Mesenchymal stem cell (in vitro differentiated cells and primary cell): ENCODE data around the gene ARRDC1.
A peak's percentile ranks its signal among the peaks of the same experiment; 100 is the strongest.

Source experiments
- DNase-seq: peaks from one replicate; pipeline ENCODE4 v3.0.0-alpha.2; 2013
- H2AFZ ChIP-seq: one replicate; pipeline ENCODE4 v1.6.1; 2013; ENCODE audit warnings: low read depth, mild to moderate bottlenecking, control low read depth, inconsistent platforms, low read length, moderate library complexity
- H2AK5ac ChIP-seq: 2 replicates; pipeline ENCODE4 v1.6.1; 2013; ENCODE audit warnings: low read length, moderate library complexity, mild to moderate bottlenecking, inconsistent platforms; ENCODE audit not compliant: severe bottlenecking
- H2BK120ac ChIP-seq: one replicate; pipeline ENCODE4 v1.6.1; 2013; ENCODE audit warnings: low read depth, mild to moderate bottlenecking, inconsistent platforms, low read length, moderate library complexity
- H2BK12ac ChIP-seq, 2 experiments: one replicate each; pipeline ENCODE4 v1.6.1; 2013; ENCODE audit warnings: inconsistent platforms in 2 of 2, low read length in 2 of 2, mild to moderate bottlenecking in 2 of 2, moderate library complexity in 2 of 2, control low read depth in 1 of 2
- H2BK15ac ChIP-seq: one replicate; pipeline ENCODE4 v1.6.1; 2013; ENCODE audit warnings: mild to moderate bottlenecking, low read depth, inconsistent platforms; ENCODE audit not compliant: poor library complexity, severe bottlenecking
- H2BK5ac ChIP-seq: 2 replicates; pipeline ENCODE4 v1.6.1; 2013; ENCODE audit warnings: low read depth, mild to moderate bottlenecking, low read length, control low read depth, inconsistent platforms; ENCODE audit not compliant: poor library complexity, severe bottlenecking
- H3K14ac ChIP-seq, 2 experiments: one replicate each; pipeline ENCODE4 v1.6.1; 2013; ENCODE audit warnings: inconsistent platforms in 2 of 2, low read length in 2 of 2, control low read depth in 1 of 2, mild to moderate bottlenecking in 1 of 2, moderate library complexity in 1 of 2
- H3K18ac ChIP-seq, 2 experiments: one replicate each; pipeline ENCODE4 v1.6.1; 2013; ENCODE audit warnings: inconsistent platforms in 2 of 2, low read length in 2 of 2, control low read depth in 1 of 2, low read depth in 1 of 2, mild to moderate bottlenecking in 1 of 2
- H3K23ac ChIP-seq, 2 experiments: one replicate each; pipeline ENCODE4 v1.6.1; 2013; ENCODE audit warnings: inconsistent platforms in 2 of 2, low read length in 2 of 2, mild to moderate bottlenecking in 2 of 2, moderate library complexity in 2 of 2, control low read depth in 1 of 2
- H3K27ac ChIP-seq: 2 replicates; pipeline ENCODE4 v1.5.1; 2013; ENCODE audit warnings: mild to moderate bottlenecking, moderate library complexity, low read length, control low read depth, inconsistent platforms; ENCODE audit not compliant: poor library complexity, severe bottlenecking
- H3K27me3 ChIP-seq, 2 experiments: 2 replicates each; pipeline versions ENCODE4 v1.6.1 to v1.7.0; 2013; ENCODE audit warnings: low read length in 2 of 2, mild to moderate bottlenecking in 2 of 2, moderate library complexity in 2 of 2, control low read depth in 1 of 2, inconsistent platforms in 1 of 2; ENCODE audit not compliant: control insufficient read depth in 1 of 2, insufficient read depth in 1 of 2
- H3K36me3 ChIP-seq, 2 experiments: 2 replicates each; pipeline versions ENCODE4 v1.6.1 to v1.7.0; 2013; ENCODE audit warnings: low read length in 2 of 2, control low read depth in 1 of 2, inconsistent platforms in 1 of 2, low read depth in 1 of 2, mild to moderate bottlenecking in 1 of 2; ENCODE audit not compliant: insufficient read depth in 2 of 2, control insufficient read depth in 1 of 2
- H3K4ac ChIP-seq, 2 experiments: one replicate each; pipeline ENCODE4 v1.6.1; 2013; ENCODE audit warnings: inconsistent platforms in 2 of 2, low read length in 2 of 2, mild to moderate bottlenecking in 2 of 2, moderate library complexity in 2 of 2, control low read depth in 1 of 2, low read depth in 1 of 2
- H3K4me1 ChIP-seq: 2 replicates; pipeline ENCODE4 v1.6.1; 2013; ENCODE audit warnings: low read depth, low read length, control low read depth; ENCODE audit not compliant: control insufficient read depth, insufficient read depth
- H3K4me2 ChIP-seq: 2 replicates; pipeline ENCODE4 v1.6.1; 2013; ENCODE audit warnings: low read length, mild to moderate bottlenecking, inconsistent platforms; ENCODE audit not compliant: poor library complexity, severe bottlenecking
- H3K4me3 ChIP-seq, 2 experiments: 2 replicates each; pipeline versions ENCODE4 v1.5.1 to v1.7.0; 2013; ENCODE audit warnings: low read length in 2 of 2, mild to moderate bottlenecking in 2 of 2, control low read depth in 1 of 2, low read depth in 1 of 2; ENCODE audit not compliant: insufficient read depth in 1 of 2
- H3K79me1 ChIP-seq: replicated peaks from 2 replicates; pipeline ENCODE4 v1.6.1; 2013; ENCODE audit warnings: mild to moderate bottlenecking, control low read depth, low read length, inconsistent platforms; ENCODE audit not compliant: poor library complexity, severe bottlenecking
- H3K9ac ChIP-seq: 2 replicates; pipeline ENCODE4 v1.7.0; 2013; ENCODE audit warnings: mild to moderate bottlenecking, low read length, moderate library complexity
- H3K9me3 ChIP-seq: 2 replicates; pipeline ENCODE4 v1.7.0; 2013; ENCODE audit warnings: mild to moderate bottlenecking, low read length; ENCODE audit not compliant: control insufficient read depth
- H4K8ac ChIP-seq: one replicate; pipeline ENCODE4 v1.6.1; 2013; ENCODE audit warnings: inconsistent platforms, mild to moderate bottlenecking, low read length, moderate library complexity
- H4K91ac ChIP-seq: one replicate; pipeline ENCODE4 v1.6.1; 2013; ENCODE audit warnings: mild to moderate bottlenecking, low read length, inconsistent platforms
- WGBS: methylation state at CpG from one replicate; pipeline ENCODE4 v1.1.7; 2013; ENCODE audit warnings: mixed read lengths; 5-methylcytosine and 5-hydroxymethylcytosine counted together

Gene ARRDC1

DNA sequence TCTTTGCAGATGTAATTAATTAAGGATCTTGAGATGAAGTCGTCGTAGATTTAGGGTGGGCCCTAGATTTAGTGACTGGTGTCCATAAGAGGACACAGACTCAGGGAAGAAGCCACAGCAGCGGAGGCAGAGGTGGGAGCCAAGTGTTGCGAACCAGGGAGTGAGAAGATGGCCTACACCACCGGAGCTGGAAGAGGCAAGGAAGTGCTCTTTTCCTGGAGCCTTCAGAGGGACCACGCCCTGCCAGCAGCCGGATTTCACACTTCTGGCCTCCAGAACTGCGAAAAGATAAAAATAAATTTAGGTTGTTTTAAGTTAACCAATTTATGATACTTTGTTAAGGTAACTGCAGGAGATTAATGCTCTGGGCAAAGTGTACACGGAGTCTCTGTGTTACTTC, 44.1 kb downstream of the ARRDC1 start:
- no peak overlapping the region for H3K14ac ChIP-seq
- H3K4me3 ChIP-seq = no peak overlapping the region
- 97% methylated on average over 9 of the region's 9 CpGs for WGBS
- no peaks in the 10 kb centered on the region for H3K9me3 ChIP-seq
- peaks cover 17% of the 10 kb centered on the region for H3K79me1 ChIP-seq
- no peak overlapping the region for H2BK120ac ChIP-seq
- no peak overlapping the region for H2BK5ac ChIP-seq
- H3K4me1 ChIP-seq = no peaks in the 10 kb centered on the region
- H3K27me3 ChIP-seq = no peaks in the 10 kb centered on the region
- no peak for DNase-seq
- H4K8ac ChIP-seq = no peak overlapping the region
- no peak overlapping the region for H3K4ac ChIP-seq
- H3K9ac ChIP-seq = no peak overlapping the region
- H2AFZ ChIP-seq = no peak overlapping the region
- no peak overlapping the region for H3K18ac ChIP-seq
- H3K36me3 ChIP-seq = peaks cover 18 to 24% of the 10 kb centered on the region in 2 experiments
- no peak overlapping the region for H3K27ac ChIP-seq
- no peak overlapping the region for H2AK5ac ChIP-seq
- H2BK12ac ChIP-seq = no peak overlapping the region
- no peak overlapping the region for H3K23ac ChIP-seq
- H3K4me2 ChIP-seq = no peak overlapping the region
- no peak overlapping the region for H2BK15ac ChIP-seq
- no peak overlapping the region for H4K91ac ChIP-seq

DNA sequence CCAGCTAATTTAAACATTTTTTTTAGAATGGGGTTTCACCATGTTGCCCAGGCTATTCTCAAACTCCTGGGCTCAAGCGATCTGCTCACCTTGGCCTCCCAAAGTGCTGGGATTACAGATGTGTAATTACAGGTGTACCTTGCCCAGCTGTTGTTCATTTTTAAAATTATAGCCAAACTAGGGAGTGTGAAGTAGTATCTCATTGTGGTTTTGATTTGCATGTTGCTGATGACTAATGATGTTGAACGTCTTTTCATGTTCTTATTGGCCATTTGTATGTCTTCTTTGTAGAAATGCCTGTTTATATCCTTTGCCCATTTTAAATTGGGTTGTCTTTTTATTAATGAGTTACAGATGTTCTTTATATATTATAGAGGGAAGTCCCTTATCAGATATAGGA, 44.8 kb downstream of the ARRDC1 start:
- H3K4me3 ChIP-seq = no peak overlapping the region
- 85% methylated on average over 2 of the region's 2 CpGs for WGBS
- no peak overlapping the region for H3K27ac ChIP-seq
- no peak overlapping the region for H3K14ac ChIP-seq
- H3K23ac ChIP-seq = no peak overlapping the region
- H2BK15ac ChIP-seq = no peak overlapping the region
- H3K79me1 ChIP-seq = peaks cover 20% of the 10 kb centered on the region
- H3K18ac ChIP-seq = no peak overlapping the region
- H2BK12ac ChIP-seq = no peak overlapping the region
- H3K36me3 ChIP-seq = peaks cover 21 to 27% of the 10 kb centered on the region in 2 experiments
- no peaks in the 10 kb centered on the region for H3K9me3 ChIP-seq
- H3K4ac ChIP-seq = no peak overlapping the region
- no peak overlapping the region for H3K4me2 ChIP-seq
- no peaks in the 10 kb centered on the region for H3K27me3 ChIP-seq
- H4K91ac ChIP-seq = no peak overlapping the region
- H3K9ac ChIP-seq = no peak overlapping the region
- no peak for DNase-seq
- no peaks in the 10 kb centered on the region for H3K4me1 ChIP-seq
- H2AFZ ChIP-seq = no peak overlapping the region
- H4K8ac ChIP-seq = no peak overlapping the region
- no peak overlapping the region for H2AK5ac ChIP-seq
- no peak overlapping the region for H2BK5ac ChIP-seq
- no peak overlapping the region for H2BK120ac ChIP-seq

DNA sequence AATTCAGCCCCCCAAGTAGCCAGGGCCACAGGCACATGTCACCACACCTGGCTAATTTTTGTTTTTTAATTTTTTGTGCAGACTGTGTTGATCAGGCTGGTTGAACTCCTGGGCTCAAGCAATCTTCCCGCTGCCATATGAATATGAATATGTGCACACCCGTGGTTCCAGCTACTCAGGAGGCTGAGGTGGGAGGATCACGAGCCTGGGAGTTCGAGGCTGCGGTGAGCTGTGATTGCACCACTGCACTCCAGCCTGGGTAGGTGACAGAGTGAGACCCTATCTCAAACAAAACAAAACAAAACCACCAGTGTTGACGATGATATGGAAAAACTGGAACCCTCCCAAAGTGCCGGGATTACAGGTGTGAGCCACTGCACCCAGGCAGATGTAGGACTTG, 45.3 kb downstream of the ARRDC1 start:
- no peak overlapping the region for H4K91ac ChIP-seq
- no peak overlapping the region for H2BK120ac ChIP-seq
- no peak overlapping the region for H3K4me3 ChIP-seq
- WGBS = 92% methylated on average over 5 of the region's 7 CpGs
- H3K36me3 ChIP-seq = peaks cover 25 to 32% of the 10 kb centered on the region in 2 experiments
- no peak overlapping the region for H3K14ac ChIP-seq
- H3K4me1 ChIP-seq = no peaks in the 10 kb centered on the region
- H2BK5ac ChIP-seq = no peak overlapping the region
- H3K23ac ChIP-seq = no peak overlapping the region
- no peak for DNase-seq
- no peaks in the 10 kb centered on the region for H3K27me3 ChIP-seq
- H2BK12ac ChIP-seq = no peak overlapping the region
- peak overlapping the region; percentile 23 for H4K8ac ChIP-seq
- H3K9ac ChIP-seq = no peak overlapping the region
- no peak overlapping the region for H2BK15ac ChIP-seq
- no peak overlapping the region for H2AK5ac ChIP-seq
- no peak overlapping the region for H3K4ac ChIP-seq
- no peak overlapping the region for H2AFZ ChIP-seq
- peaks cover 23% of the 10 kb centered on the region for H3K79me1 ChIP-seq
- no peaks in the 10 kb centered on the region for H3K9me3 ChIP-seq
- no peak overlapping the region for H3K4me2 ChIP-seq
- no peak overlapping the region for H3K27ac ChIP-seq
- H3K18ac ChIP-seq = no peak overlapping the region

DNA sequence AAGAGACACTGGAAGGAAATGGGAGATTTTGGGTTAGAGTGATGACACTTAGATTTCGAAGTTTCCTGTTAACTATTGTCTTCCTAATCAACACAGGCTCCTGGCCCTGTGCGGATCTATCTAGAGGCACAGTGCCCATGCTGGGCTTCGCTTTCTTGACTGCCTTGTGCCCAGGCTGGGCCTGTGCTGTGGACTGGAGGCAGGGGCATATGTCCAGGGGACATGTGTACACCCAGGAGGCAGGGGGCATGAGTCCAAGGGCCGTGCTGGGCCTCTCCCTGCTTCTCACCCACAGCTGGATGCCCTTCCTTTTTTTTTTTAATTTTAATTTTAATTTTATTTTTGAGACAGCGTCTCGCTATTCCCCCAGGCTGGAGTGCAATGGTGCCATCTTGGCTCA, 50.9 kb downstream of the ARRDC1 start:
- no peaks in the 10 kb centered on the region for H3K4me1 ChIP-seq
- no peaks in the 10 kb centered on the region for H3K27me3 ChIP-seq
- H2BK15ac ChIP-seq = no peak overlapping the region
- H3K79me1 ChIP-seq = peaks cover 26% of the 10 kb centered on the region
- H3K4ac ChIP-seq = no peak overlapping the region
- no peak overlapping the region for H3K4me3 ChIP-seq
- H2BK5ac ChIP-seq = no peak overlapping the region
- H3K14ac ChIP-seq = no peak overlapping the region
- H3K18ac ChIP-seq = no peak overlapping the region
- 100% methylated on average over 4 of the region's 6 CpGs for WGBS
- no peak overlapping the region for H2BK120ac ChIP-seq
- H4K8ac ChIP-seq = no peak overlapping the region
- H3K36me3 ChIP-seq = peaks cover 19 to 21% of the 10 kb centered on the region in 2 experiments
- H2AK5ac ChIP-seq = no peak overlapping the region
- DNase-seq = no peak
- no peak overlapping the region for H3K4me2 ChIP-seq
- H2BK12ac ChIP-seq = no peak overlapping the region
- no peak overlapping the region for H2AFZ ChIP-seq
- H3K23ac ChIP-seq = no peak overlapping the region
- H3K27ac ChIP-seq = no peak overlapping the region
- no peak overlapping the region for H3K9ac ChIP-seq
- no peaks in the 10 kb centered on the region for H3K9me3 ChIP-seq
- H4K91ac ChIP-seq = no peak overlapping the region
